GM21381 (cell line): ENCODE results near the gene ZNF341.

Experiments
- ATAC-seq: cut with Tn5 transposase; IDR thresholded peaks from one replicate; pipeline ENCODE4 v1.9.1; 2021; ENCODE audit warnings: mild to moderate bottlenecking, moderate library complexity; ENCODE audit not compliant: unreplicated experiment

ZNF341 gene

DNA sequence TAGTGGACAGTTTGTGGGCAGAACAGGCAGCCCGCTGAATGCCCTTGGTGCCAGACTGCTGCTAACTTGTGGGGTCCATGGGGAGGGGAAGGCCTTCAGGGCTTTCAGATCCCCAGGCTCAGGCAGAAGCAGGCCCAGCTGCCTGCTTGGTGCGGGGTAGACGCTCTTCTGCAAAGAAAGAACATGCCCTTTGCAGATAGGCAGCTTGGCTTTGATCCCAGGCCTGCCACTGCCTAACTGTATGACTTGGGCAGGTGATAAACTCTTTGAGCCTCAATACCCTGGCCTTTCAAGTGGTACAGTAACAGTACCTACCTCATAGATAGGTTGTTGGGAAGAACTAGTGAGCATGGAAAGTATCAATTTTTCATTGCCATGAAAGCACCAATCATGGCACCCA, 107.8 kb downstream of the ZNF341 start:
- no peak for ATAC-seq

DNA sequence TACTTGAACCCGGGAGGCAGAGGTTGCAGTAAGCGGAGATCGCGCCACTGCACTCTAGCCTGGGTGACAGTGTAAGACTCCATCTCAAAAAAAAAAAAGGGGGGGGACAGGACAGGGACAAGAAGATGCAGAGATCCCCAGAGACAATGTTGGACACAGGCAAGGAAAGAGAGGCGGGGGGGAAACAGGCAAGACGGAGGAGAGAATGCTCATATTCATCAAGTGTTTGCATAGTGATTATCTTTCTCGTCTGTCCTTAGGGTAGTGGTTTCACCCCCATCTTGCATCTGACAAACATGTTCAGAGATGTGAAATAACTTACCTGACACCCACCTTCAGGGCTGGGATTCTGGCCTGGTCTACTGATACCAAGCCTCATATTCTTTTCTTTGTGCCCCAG, 108.4 kb downstream of the ZNF341 start:
- ATAC-seq: no peak

DNA sequence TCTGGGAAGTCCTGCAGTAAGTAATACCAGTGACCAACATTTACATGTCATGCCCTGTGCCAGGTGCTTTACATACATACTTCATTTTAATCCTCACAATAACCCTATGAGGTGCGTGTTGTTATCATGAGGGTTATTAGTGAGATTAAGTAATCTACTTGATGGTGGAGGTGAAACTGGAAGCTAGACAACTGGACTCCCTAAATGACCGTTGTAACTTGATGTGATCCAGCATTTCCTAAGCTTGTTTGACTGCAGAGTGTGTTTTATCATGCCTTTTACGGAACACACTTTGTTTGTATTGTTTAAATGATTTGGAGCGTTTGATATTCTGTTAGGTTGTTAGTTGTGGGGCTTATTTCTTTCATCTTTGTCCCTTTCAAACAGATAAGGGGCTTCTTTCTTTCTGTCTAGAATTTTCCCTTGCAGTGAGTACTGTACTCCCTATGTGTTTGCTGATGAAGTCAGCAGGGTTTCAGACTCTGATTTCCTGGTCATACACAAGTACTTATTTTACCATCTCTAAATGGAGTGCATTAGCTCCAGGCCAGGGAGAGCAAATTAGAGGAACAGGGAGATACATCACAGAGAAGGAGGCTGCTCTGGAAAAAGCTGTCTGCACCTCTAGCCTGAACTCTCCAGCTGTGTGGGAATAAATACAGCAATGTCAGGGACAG, 109.1 kb downstream of the ZNF341 start:
- ATAC-seq: no peak

DNA sequence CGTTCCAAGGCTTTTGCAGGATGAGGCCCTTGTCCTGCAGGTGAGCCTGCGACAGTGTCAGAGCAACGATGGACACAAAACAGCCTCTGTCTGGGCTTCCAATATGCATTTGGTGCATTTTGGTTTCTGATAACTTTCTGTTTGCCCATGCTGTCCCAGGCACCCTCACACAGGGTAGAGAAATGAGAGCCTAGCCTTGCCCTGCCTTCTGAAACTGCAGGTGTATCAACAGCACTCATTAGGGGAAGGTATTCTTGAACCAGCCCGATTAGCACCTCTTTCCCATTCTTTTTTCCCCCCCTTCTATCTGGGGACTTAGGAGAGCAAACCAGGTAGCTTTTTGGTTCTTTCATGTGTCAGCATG, 109.6 kb downstream of the ZNF341 start:
- ATAC-seq: no peak
